Liver (tissue), 3 donors: ENCODE results near the gene CDH13.

Experiments used
- EGR1 ChIP-seq, 2 donors: IDR thresholded peaks; 2 replicates each; pipeline ENCODE4 v1.6.1; 2016 to 2018; ENCODE audit warnings: antibody characterized with exemption in 2 of 2, low read depth in 2 of 2
- GABPA ChIP-seq, 2 donors: IDR thresholded peaks in 1 of 2; conservative IDR thresholded peaks in 1 of 2; 2 replicates each; pipeline ENCODE4 v1.6.1; 2016; ENCODE audit warnings: antibody characterized with exemption in 2 of 2, mild to moderate bottlenecking in 1 of 2, moderate library complexity in 1 of 2
- HNF4G ChIP-seq: IDR thresholded peaks from 2 replicates; pipeline ENCODE4 v1.6.1; 2016; ENCODE audit warnings: antibody characterized with exemption
- TF ChIP-seq, protein P1 (sequence below): fragments of 150-350 bp; IDR thresholded peaks from 2 replicates; pipeline ENCODE4 v1.5.1; 2017; ENCODE audit warnings: improper control_type of control experiment, low read depth, low read length; ENCODE audit not compliant: missing input control
- TF ChIP-seq, protein P2 (sequence below): IDR thresholded peaks from 2 replicates; pipeline ENCODE4 v1.6.1; 2016; ENCODE audit warnings: antibody characterized with exemption, mild to moderate bottlenecking
- donor health status: healthy.
- donor health status: healthy.

DNA sequence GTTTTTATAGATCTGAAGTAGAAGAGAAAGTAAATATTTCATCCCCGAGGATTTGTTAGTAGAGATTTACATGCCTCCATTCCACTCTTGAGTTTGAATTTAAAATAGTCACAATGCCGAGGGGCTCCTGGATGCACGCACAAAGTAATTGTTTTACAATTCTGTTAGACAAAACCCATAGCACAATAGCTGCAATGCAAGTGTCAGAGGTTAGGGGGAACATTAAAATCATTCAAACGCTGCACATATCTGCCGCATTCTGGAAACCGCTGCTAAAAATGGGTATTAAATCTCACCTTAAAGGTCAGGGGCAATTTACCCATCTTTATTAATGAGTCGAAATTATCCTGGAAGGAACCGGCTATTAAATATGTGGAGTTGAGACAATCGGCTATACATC is 652.5 kb downstream of the CDH13 start:
- TF ChIP-seq GABPA (IDR thresholded peaks at IDR 0.05 in 1 of 2, conservative IDR thresholded peaks at IDR 0.05 in 1 of 2) (no peak), EGR1 (IDR thresholded peaks at IDR 0.05; ENCODE audit: low read depth in 2 of 2) (no peak), HNF4G (no peak)
- TF ChIP-seq, protein P1, sequence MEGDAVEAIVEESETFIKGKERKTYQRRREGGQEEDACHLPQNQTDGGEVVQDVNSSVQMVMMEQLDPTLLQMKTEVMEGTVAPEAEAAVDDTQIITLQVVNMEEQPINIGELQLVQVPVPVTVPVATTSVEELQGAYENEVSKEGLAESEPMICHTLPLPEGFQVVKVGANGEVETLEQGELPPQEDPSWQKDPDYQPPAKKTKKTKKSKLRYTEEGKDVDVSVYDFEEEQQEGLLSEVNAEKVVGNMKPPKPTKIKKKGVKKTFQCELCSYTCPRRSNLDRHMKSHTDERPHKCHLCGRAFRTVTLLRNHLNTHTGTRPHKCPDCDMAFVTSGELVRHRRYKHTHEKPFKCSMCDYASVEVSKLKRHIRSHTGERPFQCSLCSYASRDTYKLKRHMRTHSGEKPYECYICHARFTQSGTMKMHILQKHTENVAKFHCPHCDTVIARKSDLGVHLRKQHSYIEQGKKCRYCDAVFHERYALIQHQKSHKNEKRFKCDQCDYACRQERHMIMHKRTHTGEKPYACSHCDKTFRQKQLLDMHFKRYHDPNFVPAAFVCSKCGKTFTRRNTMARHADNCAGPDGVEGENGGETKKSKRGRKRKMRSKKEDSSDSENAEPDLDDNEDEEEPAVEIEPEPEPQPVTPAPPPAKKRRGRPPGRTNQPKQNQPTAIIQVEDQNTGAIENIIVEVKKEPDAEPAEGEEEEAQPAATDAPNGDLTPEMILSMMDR, result no peak
- TF ChIP-seq, protein P2, sequence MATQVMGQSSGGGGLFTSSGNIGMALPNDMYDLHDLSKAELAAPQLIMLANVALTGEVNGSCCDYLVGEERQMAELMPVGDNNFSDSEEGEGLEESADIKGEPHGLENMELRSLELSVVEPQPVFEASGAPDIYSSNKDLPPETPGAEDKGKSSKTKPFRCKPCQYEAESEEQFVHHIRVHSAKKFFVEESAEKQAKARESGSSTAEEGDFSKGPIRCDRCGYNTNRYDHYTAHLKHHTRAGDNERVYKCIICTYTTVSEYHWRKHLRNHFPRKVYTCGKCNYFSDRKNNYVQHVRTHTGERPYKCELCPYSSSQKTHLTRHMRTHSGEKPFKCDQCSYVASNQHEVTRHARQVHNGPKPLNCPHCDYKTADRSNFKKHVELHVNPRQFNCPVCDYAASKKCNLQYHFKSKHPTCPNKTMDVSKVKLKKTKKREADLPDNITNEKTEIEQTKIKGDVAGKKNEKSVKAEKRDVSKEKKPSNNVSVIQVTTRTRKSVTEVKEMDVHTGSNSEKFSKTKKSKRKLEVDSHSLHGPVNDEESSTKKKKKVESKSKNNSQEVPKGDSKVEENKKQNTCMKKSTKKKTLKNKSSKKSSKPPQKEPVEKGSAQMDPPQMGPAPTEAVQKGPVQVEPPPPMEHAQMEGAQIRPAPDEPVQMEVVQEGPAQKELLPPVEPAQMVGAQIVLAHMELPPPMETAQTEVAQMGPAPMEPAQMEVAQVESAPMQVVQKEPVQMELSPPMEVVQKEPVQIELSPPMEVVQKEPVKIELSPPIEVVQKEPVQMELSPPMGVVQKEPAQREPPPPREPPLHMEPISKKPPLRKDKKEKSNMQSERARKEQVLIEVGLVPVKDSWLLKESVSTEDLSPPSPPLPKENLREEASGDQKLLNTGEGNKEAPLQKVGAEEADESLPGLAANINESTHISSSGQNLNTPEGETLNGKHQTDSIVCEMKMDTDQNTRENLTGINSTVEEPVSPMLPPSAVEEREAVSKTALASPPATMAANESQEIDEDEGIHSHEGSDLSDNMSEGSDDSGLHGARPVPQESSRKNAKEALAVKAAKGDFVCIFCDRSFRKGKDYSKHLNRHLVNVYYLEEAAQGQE, result no peak
